ENCODE measurements around the gene ATCAY.

GRCh38 chr19:3975144-3975543, 94.7 kb downstream of the ATCAY start:
- TF ChIP-seq CTCF (IDR thresholded peaks at IDR 0.05), result no peak
- no peak for TF ChIP-seq POLR2A (IDR thresholded peaks at IDR 0.05)
- no peak for TF ChIP-seq EP300 (IDR thresholded peaks at IDR 0.05)
